HG03521 (cell line): Measurements from ENCODE around the gene SIAH3.

Experiments
- ATAC-seq: cut with Tn5 transposase; IDR thresholded peaks from one replicate; pipeline ENCODE4 v1.9.1; 2021; ENCODE audit warnings: mild to moderate bottlenecking, moderate library complexity; ENCODE audit not compliant: unreplicated experiment

Gene SIAH3

GRCh38 chr13:45863709-45864590 is 12.4 kb upstream of the SIAH3 start:
- no peak for ATAC-seq

DNA sequence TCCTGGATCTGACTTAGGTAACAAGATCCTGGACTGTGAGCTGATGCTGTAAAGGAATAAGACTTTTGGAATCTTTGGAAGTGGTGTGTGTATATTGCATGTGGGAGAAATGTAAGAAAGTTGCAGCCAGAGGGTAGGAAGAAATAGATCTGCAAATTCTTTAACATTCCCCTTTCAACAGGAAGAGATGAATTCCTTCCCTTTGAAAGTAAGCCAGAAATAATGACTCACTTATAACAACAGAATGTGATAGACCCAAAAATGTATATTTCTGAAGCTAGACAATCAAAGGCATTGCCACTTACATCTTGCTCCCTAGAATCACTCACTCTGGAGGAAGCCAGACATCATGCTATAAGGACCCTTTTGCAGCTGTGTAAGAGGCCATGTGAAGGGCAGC is 9.8 kb upstream of the SIAH3 start:
- ATAC-seq, result no peak

DNA sequence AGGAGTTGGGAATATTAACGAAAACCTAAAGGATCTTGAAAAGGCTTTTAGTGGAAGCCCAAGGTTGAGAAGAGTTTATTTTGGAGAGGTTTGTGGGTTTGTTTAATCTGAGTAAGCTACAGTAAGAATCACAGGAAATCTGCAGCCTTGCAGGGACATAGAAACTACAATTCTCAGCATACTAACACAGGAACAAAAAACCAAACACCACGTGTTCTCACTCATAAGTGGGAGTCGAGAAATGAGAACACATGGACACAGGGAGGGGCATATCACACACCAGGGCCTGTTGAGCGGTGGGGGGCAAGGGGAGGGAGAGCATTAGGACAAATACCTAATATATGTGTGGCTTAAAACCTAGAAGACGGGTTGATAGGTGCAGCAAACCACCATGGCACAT is 8.7 kb upstream of the SIAH3 start:
- no peak for ATAC-seq

GRCh38 chr13:45859705-45860104 is 8.2 kb upstream of the SIAH3 start:
- no peak for ATAC-seq

DNA sequence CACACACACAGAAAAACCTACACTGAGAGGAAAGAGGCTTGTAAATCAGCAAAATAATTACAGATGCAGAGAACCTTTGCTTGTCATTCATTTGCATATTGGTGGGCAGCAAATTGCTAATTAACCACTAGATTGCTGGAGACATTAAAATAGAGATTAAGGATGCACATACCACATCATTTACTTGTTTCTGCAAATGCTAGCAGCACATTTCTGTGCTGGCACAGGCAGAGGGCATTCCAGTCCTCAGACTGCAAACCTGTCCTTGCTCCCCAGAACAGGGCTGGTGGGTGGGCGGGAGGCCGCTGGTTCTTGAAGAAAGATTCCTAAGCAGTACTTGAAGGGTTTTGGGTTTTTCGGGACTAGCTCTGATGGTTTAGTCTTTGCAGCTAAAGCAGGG is 941 bp upstream of the SIAH3 start:
- ATAC-seq, result no peak

DNA sequence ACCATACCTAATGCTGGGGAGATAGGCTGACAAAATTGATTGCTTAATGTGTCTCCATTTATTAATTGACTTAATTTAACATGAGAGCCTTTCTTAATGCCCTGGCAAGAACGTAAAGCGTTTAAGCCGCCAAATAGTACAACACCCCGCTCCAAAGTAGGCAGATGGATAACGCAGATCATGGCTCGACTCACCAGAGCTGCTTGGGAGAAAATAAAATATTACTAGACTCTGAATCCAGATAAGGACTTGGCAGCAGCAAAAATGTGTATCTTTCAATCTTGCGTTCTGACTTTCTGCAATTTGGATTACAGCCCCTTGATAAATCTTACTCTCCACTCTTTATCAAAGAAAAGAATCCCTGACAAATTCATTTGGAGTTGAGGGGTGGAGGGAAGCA is 403 bp upstream of the SIAH3 start:
- no peak for ATAC-seq

DNA sequence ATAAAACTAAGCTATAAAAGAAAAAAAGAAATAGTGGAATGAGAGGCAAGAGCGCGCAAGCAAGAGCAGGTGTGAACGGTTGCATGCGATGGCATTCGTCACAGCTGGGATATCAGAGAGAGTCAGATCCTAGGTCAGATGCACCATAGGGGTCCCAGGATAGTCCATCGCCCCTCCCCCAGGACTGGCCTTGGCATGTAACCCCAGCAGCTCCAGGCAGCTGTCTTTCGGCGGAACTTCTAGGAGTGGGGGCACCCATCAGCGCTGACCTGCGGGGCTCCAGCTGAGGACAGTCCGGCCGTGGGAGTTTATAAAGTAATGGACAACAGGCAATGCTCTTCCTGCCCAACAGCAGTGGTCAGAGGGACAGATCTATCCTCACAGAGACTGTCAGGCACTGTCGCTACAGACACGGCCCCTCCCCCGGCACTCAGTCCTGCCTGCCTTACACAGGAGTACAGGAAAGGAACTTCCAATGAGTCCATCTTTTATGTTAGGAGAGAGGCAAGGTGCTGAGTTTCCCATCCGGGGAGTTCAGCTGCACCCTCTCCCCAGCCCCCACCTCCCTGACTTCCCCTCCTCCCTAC is 1.4 kb downstream of the SIAH3 start:
- no peak for ATAC-seq

- no peak for ATAC-seq
Observed at GRCh38 chr13:45849408-45849807, 2.1 kb downstream of the SIAH3 start.

- no peak for ATAC-seq
Observed at GRCh38 chr13:45847554-45848224, 3.9 kb downstream of the SIAH3 start.

GRCh38 chr13:45846681-45847080 is 4.9 kb downstream of the SIAH3 start:
- no peak for ATAC-seq

GRCh38 chr13:45838171-45838745 is 13.3 kb downstream of the SIAH3 start:
- ATAC-seq, result no peak

GRCh38 chr13:45837111-45837510 is 14.4 kb downstream of the SIAH3 start:
- no peak for ATAC-seq

- ATAC-seq, result no peak
Observed at GRCh38 chr13:45834411-45834994, 17.1 kb downstream of the SIAH3 start.

DNA sequence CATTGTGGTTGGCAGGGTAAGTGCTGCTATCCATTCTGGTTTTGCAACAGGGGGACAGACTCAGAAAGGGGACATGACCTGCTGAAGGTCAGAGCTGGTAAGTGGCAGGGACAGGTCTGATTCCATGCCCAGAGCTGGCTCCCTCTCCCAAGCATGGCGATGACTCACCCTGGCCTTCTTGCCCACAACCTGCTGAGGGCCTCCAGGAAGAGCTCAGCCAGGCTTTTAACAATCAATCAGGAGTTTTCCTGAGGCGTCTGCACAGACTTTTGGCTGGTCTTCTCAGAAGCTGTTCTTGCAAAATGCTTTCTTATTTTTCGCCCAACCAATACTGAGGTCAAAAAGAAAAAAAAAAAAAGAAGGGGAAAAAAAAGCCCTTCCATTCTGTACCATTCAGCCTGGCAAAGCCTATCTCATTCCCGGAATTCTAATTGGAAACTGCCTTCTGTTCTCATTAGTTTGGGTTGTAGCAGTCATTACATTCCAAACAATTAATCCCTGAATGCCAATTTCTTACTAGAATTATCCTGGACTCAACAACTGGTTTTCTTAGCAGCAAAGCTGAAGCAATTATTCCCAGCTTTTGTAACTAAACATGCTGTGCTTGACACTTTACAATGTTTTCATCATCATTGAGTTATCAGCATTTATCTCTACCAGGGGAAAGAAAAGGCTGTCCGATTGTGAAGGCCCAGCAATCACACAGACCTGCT is 17.7 kb downstream of the SIAH3 start:
- ATAC-seq, result no peak

GRCh38 chr13:45833242-45833641 is 18.3 kb downstream of the SIAH3 start:
- ATAC-seq, result no peak

DNA sequence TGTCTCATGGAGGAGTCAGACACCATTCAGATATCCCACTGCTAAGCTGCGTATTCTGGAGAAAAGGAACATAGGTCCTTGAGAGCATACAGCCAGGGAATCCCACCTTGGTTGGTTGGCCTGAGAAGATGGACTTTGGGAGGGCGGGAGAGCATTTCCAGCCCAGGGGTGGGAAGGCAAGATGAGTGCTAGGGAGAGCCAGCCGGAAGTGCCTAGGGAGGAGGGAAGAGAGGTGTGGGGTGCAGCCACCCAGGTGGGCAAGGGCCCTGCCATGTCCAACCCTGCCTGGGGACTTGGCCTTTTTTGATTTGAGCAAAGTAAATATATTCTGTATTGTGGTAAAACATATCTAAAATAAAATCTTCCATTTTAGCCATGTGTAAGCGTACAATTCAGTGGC is 19.7 kb downstream of the SIAH3 start:
- no peak for ATAC-seq

DNA sequence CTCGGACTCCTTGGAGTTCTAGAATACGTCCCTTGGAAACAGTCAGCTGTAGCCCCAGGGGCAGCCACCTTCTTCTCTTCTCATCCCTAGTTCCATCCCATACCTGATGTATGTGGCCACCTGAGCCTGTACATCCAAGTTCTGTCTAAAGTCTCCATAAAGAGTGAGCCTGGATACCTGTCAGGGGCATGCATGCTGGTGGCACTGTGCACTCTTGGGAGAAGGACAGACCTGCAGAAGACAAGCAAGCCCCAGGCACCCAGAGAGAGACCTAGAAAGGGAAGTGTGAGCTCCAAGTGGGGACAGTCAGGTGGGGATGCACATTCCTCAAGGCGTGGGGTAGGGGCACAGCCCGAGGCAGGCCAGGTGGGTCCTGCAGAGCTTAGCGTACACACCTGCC is 21.4 kb downstream of the SIAH3 start:
- ATAC-seq, result no peak

DNA sequence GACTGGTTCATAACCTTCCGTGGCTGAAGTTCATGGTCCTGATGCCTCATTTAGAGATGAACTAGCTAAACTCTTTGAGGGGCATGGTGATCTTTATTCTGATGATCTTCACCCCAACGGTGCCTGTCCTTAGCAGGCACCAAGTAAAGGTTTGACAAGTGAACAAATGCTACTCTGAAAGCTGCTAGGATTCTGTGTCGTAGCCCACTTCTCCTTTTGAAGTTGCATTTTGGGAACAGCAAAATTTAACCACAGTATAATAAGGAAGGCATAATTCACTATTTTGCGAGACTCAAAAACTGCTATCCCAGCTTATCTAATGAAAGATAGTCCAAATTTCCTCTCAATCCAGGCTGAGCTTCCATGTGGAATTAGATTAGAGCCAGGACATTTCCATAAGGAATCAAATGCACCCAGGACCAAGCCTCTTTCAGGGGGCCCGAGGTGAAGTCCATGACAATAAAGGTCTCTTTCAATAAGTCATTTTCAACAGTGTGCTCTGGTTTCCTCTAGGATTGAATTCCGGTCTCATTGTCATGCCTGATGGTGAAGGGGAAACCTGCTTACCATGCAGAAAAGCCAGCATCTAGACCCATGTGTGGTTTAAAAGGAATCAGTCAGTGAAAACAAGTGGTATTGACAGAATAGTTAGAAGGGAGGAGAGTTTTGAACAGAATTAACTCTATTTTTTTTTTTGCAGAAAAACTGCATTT is 23.1 kb downstream of the SIAH3 start:
- ATAC-seq, result no peak

DNA sequence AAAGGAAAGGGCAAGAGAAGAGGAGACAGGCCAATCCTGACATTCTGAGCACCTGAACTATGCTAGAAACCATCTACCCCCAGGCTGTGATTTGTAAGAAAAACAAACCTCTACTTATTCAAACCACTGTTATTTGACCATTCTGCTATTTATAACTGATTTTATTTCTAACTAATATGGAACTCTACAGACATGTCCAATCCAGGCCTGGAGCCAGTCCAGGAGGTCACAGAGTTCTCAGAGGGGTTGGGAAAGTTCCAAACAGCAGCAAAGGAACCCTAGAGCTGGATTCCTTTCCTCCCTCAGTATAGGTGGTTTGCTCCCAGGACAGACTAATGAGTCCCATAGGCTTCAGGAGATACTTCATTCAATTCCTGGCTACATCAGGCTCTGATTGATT is 24.2 kb downstream of the SIAH3 start:
- no peak for ATAC-seq

DNA sequence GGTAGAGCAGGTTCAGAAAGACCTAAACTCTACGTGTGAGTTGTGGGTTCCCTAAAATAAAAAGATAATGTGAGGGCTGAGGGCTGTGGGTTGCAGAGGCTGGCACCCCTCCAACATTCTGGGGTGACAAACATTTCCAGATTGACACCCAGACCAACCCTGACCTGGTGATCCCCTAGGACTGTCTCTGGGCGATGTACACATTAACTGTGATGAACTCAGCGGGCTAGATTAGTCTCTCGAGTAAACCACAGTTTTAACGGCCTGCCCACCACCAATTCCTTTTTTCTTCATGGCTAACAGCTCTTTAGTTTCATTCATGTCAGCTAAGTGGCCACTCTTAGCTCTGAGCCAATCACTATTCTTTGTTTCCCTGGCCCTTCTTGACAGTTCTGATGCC is 24.8 kb downstream of the SIAH3 start:
- no peak for ATAC-seq
